ENCODE results near the gene NFE2L3. TPM values are rescaled to one million over a fixed set of nuclear protein-coding genes. Genes with fewer than 3 reads are reported as not detected.

The NFE2L3 gene
- total and polyA plus RNA-seq, 9 of the 15 experiments (the other 6 are each of a cell fraction or from before 2014, with no cell fraction given): 2.9 to 16.9 (median 12.4) TPM

GRCh38 chr7:26200444-26201246, 48.6 kb downstream of the NFE2L3 start, which contains the start of gene HNRNPA2B1 (continued):
- TF ChIP-seq SFPQ (IDR thresholded peaks at IDR 0.05; ENCODE audit: low read depth, low read length) (peak; percentile 100), MBD1 (CRISPR knock-in tag; IDR thresholded peaks at IDR 0.05) (no peak), E2F4 (CRISPR knock-in tag; IDR thresholded peaks at IDR 0.05; ENCODE audit: low read depth) (peak; percentile 14; the same call in 1 of the 2 replicates), KAT2B (IDR thresholded peaks at IDR 0.05; ENCODE audit: low read depth, low read length) (no peak), ZNF146 (CRISPR knock-in tag; IDR thresholded peaks at IDR 0.05; ENCODE audit: unreplicated experiment) (no peak), ZNF121 (CRISPR knock-in tag; conservative IDR thresholded peaks at IDR 0.05) (peak; percentile 57; the same call in 1 of the 2 replicates), ZC3H8 (IDR thresholded peaks at IDR 0.05) (no peak), THRA (IDR thresholded peaks at IDR 0.05) (no peak), RBM15 (IDR thresholded peaks at IDR 0.05; ENCODE audit: insufficient read depth, low read length) (no peak; the same call in 1 of the 2 replicates), ZNF507 (tag; conservative IDR thresholded peaks at IDR 0.05) (no peak), PRMT5 (CRISPR knock-in tag; IDR thresholded peaks at IDR 0.05) (no peak), HDAC3 (IDR thresholded peaks at IDR 0.05; ENCODE audit: borderline replicate concordance, partially characterized antibody) (peak; percentile 100), KLF13 (tag; IDR thresholded peaks at IDR 0.05; ENCODE audit: borderline replicate concordance, low read depth) (peak; percentile 96), SIN3B (IDR thresholded peaks at IDR 0.05; ENCODE audit: low read depth) (peak; percentile 18; the same call in 1 of the 2 replicates), CREB3 (tag; conservative IDR thresholded peaks at IDR 0.05; ENCODE audit: low read depth) (no peak), BMI1 (IDR thresholded peaks at IDR 0.05; ENCODE audit: low read length) (no peak), FOXM1 (IDR thresholded peaks at IDR 0.05; ENCODE audit: low read depth) (peak; percentile 98), FOXM1 (CRISPR knock-in tag; IDR thresholded peaks at IDR 0.05; ENCODE audit: low read depth) (peak; percentile 82; the same call in 1 of the 2 replicates), BCOR (IDR thresholded peaks at IDR 0.05) (peak; percentile 64; the same call in 1 of the 2 replicates), SIX5 (IDR thresholded peaks at IDR 0.05; ENCODE audit: borderline replicate concordance in 1 of 2, insufficient read depth in 1 of 2, low read depth in 1 of 2, low read length in 2 of 2) (peak; percentile 25 to 40; a peak in 2 of 4 replicates)
